ENCODE measurements around the gene TCERG1L. TPM values are rescaled to one million over a fixed set of nuclear protein-coding genes. Genes with fewer than 3 reads are reported as not detected.

Gene TCERG1L
- total RNA-seq, 1 experiment from 2014 or later, result not detected

GRCh38 chr10:131258256-131258655, 53.3 kb downstream of the TCERG1L start:
- Histone ChIP-seq H3K4me3 (no peak overlapping the region), H3K4me1 (replicated peaks) (no peaks in the 10 kb centered on the region), H3K9me3 (replicated peaks) (peaks cover 14% of the 10 kb centered on the region), H3K36me3 (no peaks in the 10 kb centered on the region), H3K27ac (no peak overlapping the region), H3K27me3 (replicated peaks) (no peaks in the 10 kb centered on the region)
- no peak for DNase-seq (ENCODE audit: low read depth in 1 of 2, low spot score in 2 of 2)

GRCh38 chr10:131257027-131257426, 54.5 kb downstream of the TCERG1L start:
- no peak for DNase-seq (ENCODE audit: low read depth in 1 of 2, low spot score in 2 of 2)
- Histone ChIP-seq H3K4me3 (no peak overlapping the region), H3K9me3 (replicated peaks) (peaks cover 18% of the 10 kb centered on the region), H3K4me1 (replicated peaks) (no peaks in the 10 kb centered on the region), H3K36me3 (no peaks in the 10 kb centered on the region), H3K27ac (no peak overlapping the region), H3K27me3 (replicated peaks) (no peaks in the 10 kb centered on the region)

GRCh38 chr10:131254859-131255252, 56.7 kb downstream of the TCERG1L start:
- H3K36me3 ChIP-seq, result no peaks in the 10 kb centered on the region
- no peaks in the 10 kb centered on the region for H3K4me1 ChIP-seq (replicated peaks)
- H3K27ac ChIP-seq, result no peak overlapping the region
- DNase-seq (ENCODE audit: low read depth in 1 of 2, low spot score in 2 of 2), result no peak
- H3K9me3 ChIP-seq (replicated peaks), result peaks cover 18% of the 10 kb centered on the region
- H3K27me3 ChIP-seq (replicated peaks), result no peaks in the 10 kb centered on the region
- H3K4me3 ChIP-seq, result no peak overlapping the region

GRCh38 chr10:131253931-131254858, 57.3 kb downstream of the TCERG1L start:
- no peaks in the 10 kb centered on the region for H3K27me3 ChIP-seq (replicated peaks)
- no peaks in the 10 kb centered on the region for H3K4me1 ChIP-seq (replicated peaks)
- H3K27ac ChIP-seq, result no peak overlapping the region
- DNase-seq (ENCODE audit: low read depth in 1 of 2, low spot score in 2 of 2), result no peak
- no peaks in the 10 kb centered on the region for H3K36me3 ChIP-seq
- no peak overlapping the region for H3K4me3 ChIP-seq
- H3K9me3 ChIP-seq (replicated peaks), result peaks cover 13% of the 10 kb centered on the region

- no peaks in the 10 kb centered on the region for H3K36me3 ChIP-seq
- no peak for DNase-seq (ENCODE audit: low read depth in 1 of 2, low spot score in 2 of 2)
- no peaks in the 10 kb centered on the region for H3K4me1 ChIP-seq (replicated peaks)
- no peaks in the 10 kb centered on the region for H3K27me3 ChIP-seq (replicated peaks)
- H3K4me3 ChIP-seq, result no peak overlapping the region
- peaks cover 14% of the 10 kb centered on the region for H3K9me3 ChIP-seq (replicated peaks)
- no peak overlapping the region for H3K27ac ChIP-seq
Measured at GRCh38 chr10:131252567-131253276, 58.8 kb downstream of the TCERG1L start.

GRCh38 chr10:131251146-131251541, 60.4 kb downstream of the TCERG1L start:
- H3K4me1 ChIP-seq (replicated peaks), result no peaks in the 10 kb centered on the region
- H3K27ac ChIP-seq, result no peak overlapping the region
- no peaks in the 10 kb centered on the region for H3K27me3 ChIP-seq (replicated peaks)
- no peak overlapping the region for H3K4me3 ChIP-seq
- no peak for DNase-seq (ENCODE audit: low read depth in 1 of 2, low spot score in 2 of 2)
- H3K36me3 ChIP-seq, result no peaks in the 10 kb centered on the region
- peaks cover 14% of the 10 kb centered on the region for H3K9me3 ChIP-seq (replicated peaks)

GRCh38 chr10:131250454-131251145, 60.9 kb downstream of the TCERG1L start:
- DNase-seq (ENCODE audit: low read depth in 1 of 2, low spot score in 2 of 2), result no peak

GRCh38 chr10:131249955-131250344, 61.6 kb downstream of the TCERG1L start:
- Histone ChIP-seq H3K27me3 (replicated peaks) (no peaks in the 10 kb centered on the region), H3K4me1 (replicated peaks) (no peaks in the 10 kb centered on the region), H3K36me3 (no peaks in the 10 kb centered on the region), H3K4me3 (no peak overlapping the region), H3K27ac (no peak overlapping the region), H3K9me3 (replicated peaks) (peaks cover 14% of the 10 kb centered on the region)
- DNase-seq (ENCODE audit: low read depth in 1 of 2, low spot score in 2 of 2), result no peak

More at GRCh38 chr10:131250454-131251145, 60.9 kb downstream of the TCERG1L start:
- no peak overlapping the region for H3K27ac ChIP-seq
- H3K4me1 ChIP-seq (replicated peaks), result no peaks in the 10 kb centered on the region
- H3K36me3 ChIP-seq, result no peaks in the 10 kb centered on the region
- H3K9me3 ChIP-seq (replicated peaks), result peaks cover 14% of the 10 kb centered on the region
- no peak overlapping the region for H3K4me3 ChIP-seq
- H3K27me3 ChIP-seq (replicated peaks), result no peaks in the 10 kb centered on the region

GRCh38 chr10:131249238-131249954, 62.1 kb downstream of the TCERG1L start:
- Histone ChIP-seq H3K36me3 (no peaks in the 10 kb centered on the region), H3K9me3 (replicated peaks) (peaks cover 14% of the 10 kb centered on the region), H3K27me3 (replicated peaks) (no peaks in the 10 kb centered on the region), H3K27ac (no peak overlapping the region), H3K4me3 (no peak overlapping the region), H3K4me1 (replicated peaks) (no peaks in the 10 kb centered on the region)
- DNase-seq (ENCODE audit: low read depth in 1 of 2, low spot score in 2 of 2), result no peak

- Histone ChIP-seq H3K4me1 (replicated peaks) (no peaks in the 10 kb centered on the region), H3K9me3 (replicated peaks) (peaks cover 14% of the 10 kb centered on the region), H3K4me3 (no peak overlapping the region), H3K36me3 (no peaks in the 10 kb centered on the region), H3K27ac (no peak overlapping the region), H3K27me3 (replicated peaks) (no peaks in the 10 kb centered on the region)
- no peak for DNase-seq (ENCODE audit: low read depth in 1 of 2, low spot score in 2 of 2)
Measured at GRCh38 chr10:131248376-131249165, 63.0 kb downstream of the TCERG1L start.

- H3K36me3 ChIP-seq, result no peaks in the 10 kb centered on the region
- peaks cover 9% of the 10 kb centered on the region for H3K9me3 ChIP-seq (replicated peaks)
- H3K4me3 ChIP-seq, result no peak overlapping the region
- H3K4me1 ChIP-seq (replicated peaks), result no peaks in the 10 kb centered on the region
- DNase-seq (ENCODE audit: low read depth in 1 of 2, low spot score in 2 of 2), result no peak
- H3K27ac ChIP-seq, result no peak overlapping the region
- H3K27me3 ChIP-seq (replicated peaks), result no peaks in the 10 kb centered on the region
Measured at GRCh38 chr10:131247873-131248272, 63.6 kb downstream of the TCERG1L start.

- H3K9me3 ChIP-seq (replicated peaks), result peaks cover 9% of the 10 kb centered on the region
- DNase-seq (ENCODE audit: low read depth in 1 of 2, low spot score in 2 of 2), result no peak
Measured at GRCh38 chr10:131246775-131247174, 64.7 kb downstream of the TCERG1L start.

GRCh38 chr10:131246089-131246488, 65.4 kb downstream of the TCERG1L start:
- peaks cover 9% of the 10 kb centered on the region for H3K9me3 ChIP-seq (replicated peaks)

More at GRCh38 chr10:131246775-131247174, 64.7 kb downstream of the TCERG1L start:
- H3K27ac ChIP-seq, result no peak overlapping the region
- no peaks in the 10 kb centered on the region for H3K27me3 ChIP-seq (replicated peaks)
- H3K36me3 ChIP-seq, result no peaks in the 10 kb centered on the region
- H3K4me1 ChIP-seq (replicated peaks), result no peaks in the 10 kb centered on the region
- H3K4me3 ChIP-seq, result no peak overlapping the region

More at GRCh38 chr10:131246089-131246488, 65.4 kb downstream of the TCERG1L start:
- Histone ChIP-seq H3K4me3 (no peak overlapping the region), H3K36me3 (no peaks in the 10 kb centered on the region), H3K27ac (no peak overlapping the region), H3K27me3 (replicated peaks) (no peaks in the 10 kb centered on the region), H3K4me1 (replicated peaks) (no peaks in the 10 kb centered on the region)
- no peak for DNase-seq (ENCODE audit: low read depth in 1 of 2, low spot score in 2 of 2)
